Kidney (tissue), 14 donors: ENCODE data around the gene DHCR24. TPM values are rescaled to one million over a fixed set of nuclear protein-coding genes. Genes with fewer than 3 reads are reported as not detected.

Experiments
- DNase-seq, 5 donors: peaks; one replicate each; pipeline ENCODE4 v3.0.0-alpha.2; 2013 to 2020
- FAIRE-seq: peaks from 2 replicates; lab custom pipeline; 2012; peaks lifted over from hg19 to GRCh38; lab: Jason Lieb, UNC
- H3K27ac ChIP-seq, 2 donors: one replicate each; pipeline ENCODE4 v1.7.0; 2013; ENCODE audit warnings: low read depth in 2 of 2, low read length in 2 of 2, inconsistent platforms in 1 of 2
- H3K27me3 ChIP-seq: one replicate; pipeline ENCODE4 v1.7.1; 2013; ENCODE audit warnings: low read length, inconsistent platforms; ENCODE audit not compliant: control insufficient read depth, insufficient read depth
- H3K36me3 ChIP-seq, 3 donors: one replicate each; pipeline versions ENCODE4 v1.7.0 to v1.7.1; 2013; ENCODE audit warnings: low read length in 3 of 3, control low read depth in 1 of 3, inconsistent platforms in 1 of 3; ENCODE audit not compliant: insufficient read depth in 3 of 3, control insufficient read depth in 2 of 3
- H3K4me1 ChIP-seq, 3 donors: one replicate each; pipeline versions ENCODE4 v1.7.0 to v1.7.1; 2013; ENCODE audit warnings: low read length in 3 of 3, inconsistent platforms in 1 of 3, low read depth in 1 of 3; ENCODE audit not compliant: control insufficient read depth in 2 of 3, insufficient read depth in 2 of 3
- H3K4me3 ChIP-seq, 3 donors: one replicate each; pipeline versions ENCODE4 v1.7.0 to v1.8.1; 2013; ENCODE audit warnings: low read length in 3 of 3, control low read depth in 1 of 3, inconsistent platforms in 1 of 3
- H3K9ac ChIP-seq, 3 donors: one replicate each; pipeline versions ENCODE4 v1.7.0 to v1.7.1; 2013; ENCODE audit warnings: low read length in 3 of 3, control low read depth in 1 of 3, inconsistent platforms in 1 of 3
- H3K9me3 ChIP-seq, 3 donors: one replicate each; pipeline versions ENCODE4 v1.7.0 to v1.7.1; 2013; ENCODE audit warnings: low read length in 3 of 3, control low read depth in 1 of 3, inconsistent platforms in 1 of 3; ENCODE audit not compliant: control insufficient read depth in 2 of 3, insufficient read depth in 1 of 3
- CTCF ChIP-seq: IDR thresholded peaks from 3 replicates; pipeline ENCODE4 v1.5.1; 2012; ENCODE audit warnings: mild to moderate bottlenecking, moderate library complexity, borderline replicate concordance; ENCODE audit not compliant: insufficient read depth; ENCODE audit errors: extremely low read depth
- intact Hi-C: fragments of 100-400 bp; cut with DNase I; formaldehyde crosslinking; loops from one replicate; pipeline ENCODE4 v1.11.1; 2022
- polyA plus RNA-seq: library from polyadenylated mRNA; stranded (reverse); fragments of 350-450 nt; fragmentation: Illumina TruSeq; extraction: RNeasy Lipid Tissue Mini Kit (QIAGEN cat#74804); gene quantifications from one replicate; pipeline ENCODE4 v1.2.3, GENCODE V29; 2014; ENCODE audit warnings: low read depth, low replicate concordance; ENCODE audit not compliant: insufficient read depth
- total RNA-seq: library from RNA; stranded (reverse); fragmentation: NEBNext Ultra II Directional; extraction: Animal tissue kit (Norgen Biotek cat#: 25700); gene quantifications from one replicate; pipeline ENCODE4 v1.2.1, GENCODE V29; 2021
- donor health status: control.
- donor health status: control.
- donor health status: control.
- donor health status: control.
- donor health status: control.
- donor health status: DM: yes; HTN: yes; CAD: no.
- donor health status: Normal renal cell carcinoma (clear cell type).

The DHCR24 gene
- total and polyA plus RNA-seq, 2 donors from 2014 or later: 33.7 to 91.7 TPM

DNA sequence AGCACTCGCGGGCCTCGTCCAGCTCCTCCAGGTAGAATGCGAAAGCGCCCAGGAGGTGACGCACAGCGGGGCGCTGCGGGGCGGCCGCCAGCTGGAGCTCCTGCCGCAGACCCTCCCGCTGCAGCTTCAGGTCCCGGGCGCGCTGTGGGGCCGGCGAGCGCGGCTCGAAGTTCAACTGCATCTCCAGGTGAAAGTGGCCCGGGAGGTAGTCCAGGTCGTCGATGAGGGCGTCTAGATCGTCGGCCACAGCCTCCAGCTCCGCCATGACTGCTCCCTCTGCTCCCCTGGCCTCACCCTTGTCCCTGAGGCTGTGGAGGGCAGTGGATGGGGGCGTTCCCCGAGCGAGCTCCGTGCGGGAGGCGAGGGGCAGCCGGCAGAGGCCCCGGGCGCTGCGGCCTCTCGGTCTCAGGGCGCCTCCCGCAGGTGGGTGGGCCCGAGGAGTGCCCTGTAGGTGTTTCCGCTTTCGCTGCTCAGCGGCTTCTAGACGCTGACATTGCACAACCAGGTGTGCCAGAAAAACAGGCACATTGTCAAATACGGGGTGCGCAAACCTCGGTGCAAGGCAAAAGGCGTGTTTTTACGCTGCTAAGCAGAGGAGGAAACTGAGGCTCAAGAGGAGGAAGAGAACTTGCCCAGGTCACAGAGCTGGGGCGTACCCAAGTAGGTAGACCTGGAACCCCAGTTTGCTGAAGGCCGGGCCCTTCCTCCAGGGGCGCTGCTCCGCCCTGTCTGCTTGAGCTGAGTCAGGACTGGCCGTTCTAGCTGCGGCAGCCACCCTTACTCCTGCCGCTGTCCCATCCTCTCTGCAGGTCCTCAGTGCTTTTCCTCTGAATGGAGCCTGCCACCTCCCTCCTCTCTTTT lies 85.9 kb downstream of the DHCR24 start, which contains the start of gene TTC22:
TTC22 (minus strand) TSS at position 425 of the 861 bp plus-strand sequence; CDS start at position 265, 160 bp downstream.
- peak; percentile 44 for TF ChIP-seq CTCF
- H3K9me3 ChIP-seq: no peaks in the 10 kb centered on the region
- peak; percentile 69 to 88 (median 76) for DNase-seq
- H3K36me3 ChIP-seq: no peaks in the 10 kb centered on the region
- intact Hi-C loops: no loop called here
- H3K4me3 ChIP-seq: peak within 1 kb of the TSS; percentile 30 to 69 (median 62)
- H3K4me1 ChIP-seq: peaks cover 0 to 26% (median 23%) of the 10 kb centered on the region in 3 donors
- H3K27ac ChIP-seq: peak within 1 kb of the TSS; percentile 26 to 57
- H3K27me3 ChIP-seq: no peaks in the 10 kb centered on the region
- H3K9ac ChIP-seq: peak within 1 kb of the TSS in 2 of 3 donors; percentile 40 to 57
- FAIRE-seq: no peak

DNA sequence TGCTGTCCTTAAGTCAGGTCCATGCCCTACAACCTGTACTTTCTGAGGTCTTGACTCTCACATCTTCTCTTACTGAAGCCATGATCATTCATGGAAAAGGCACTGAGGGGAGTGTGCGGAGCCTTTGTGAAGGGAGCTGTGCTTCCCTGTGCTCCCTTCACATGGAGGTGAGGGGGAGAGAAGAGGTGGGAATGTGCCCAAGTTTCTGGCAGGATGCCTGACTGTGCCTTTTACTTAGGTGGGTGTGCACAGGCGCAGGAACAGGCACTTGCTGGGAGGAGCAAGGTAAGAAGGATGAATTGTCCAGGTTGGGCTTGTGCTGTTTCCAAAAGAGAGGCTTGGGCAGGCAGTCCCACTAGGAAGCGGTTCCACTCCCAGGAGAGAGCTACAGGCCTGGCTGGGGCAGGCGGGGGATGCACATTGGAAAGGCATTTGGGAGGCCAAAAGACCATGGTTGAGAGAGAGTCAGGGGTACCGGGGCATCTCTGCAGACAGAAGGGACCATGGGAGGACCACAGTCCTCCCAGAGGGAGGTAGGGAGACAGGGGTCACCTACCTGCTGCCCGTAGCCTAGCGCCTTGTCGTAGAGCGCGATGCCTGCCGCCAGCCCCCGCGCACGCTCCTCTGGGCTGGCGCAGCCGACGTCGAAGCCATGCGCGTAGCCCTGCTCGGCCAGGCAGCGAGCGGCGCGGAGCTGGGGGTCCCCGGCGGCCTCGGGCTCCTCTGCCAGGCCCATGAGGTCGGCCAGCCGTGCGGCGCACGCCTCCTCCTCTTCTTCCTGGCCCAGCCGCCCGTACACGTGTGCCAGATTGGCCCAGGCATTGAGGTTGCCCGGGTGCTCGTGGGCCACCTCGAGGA lies 86.7 kb downstream of the DHCR24 start:
- no peaks in the 10 kb centered on the region for H3K27me3 ChIP-seq
- peak overlapping the region in 1 of 3 donors; percentile 40 for H3K9ac ChIP-seq
- H3K4me3 ChIP-seq: peak overlapping the region in 2 of 3 donors; percentile 7 to 69
- intact Hi-C loops: no loop called here
- no peak overlapping the region for H3K27ac ChIP-seq
- no peak for TF ChIP-seq CTCF
- peaks cover 0 to 29% (median 26%) of the 10 kb centered on the region in 3 donors for H3K4me1 ChIP-seq
- no peak for FAIRE-seq
- H3K36me3 ChIP-seq: no peaks in the 10 kb centered on the region
- peak in 1 of 5 donors; percentile 37 for DNase-seq
- no peaks in the 10 kb centered on the region for H3K9me3 ChIP-seq

Other genes with a start within 250 kb of the DHCR24 start
- gene MROH7, start 245.4 kb downstream of the DHCR24 start, total RNA-seq: 5.4 TPM
- gene MROH7, start 245.4 kb downstream of the DHCR24 start, polyA plus RNA-seq: 3.8 TPM
- gene TTC4, start 171.3 kb downstream of the DHCR24 start, total RNA-seq: 18.0 TPM
- gene TTC4, start 171.3 kb downstream of the DHCR24 start, polyA plus RNA-seq: 21.5 TPM
- gene PARS2, start 122.7 kb downstream of the DHCR24 start, total RNA-seq: 7.1 TPM
- 7.2 TPM for gene PARS2, start 122.7 kb downstream of the DHCR24 start, polyA plus RNA-seq
- 16.5 TPM for gene TTC22, start 85.9 kb downstream of the DHCR24 start, total RNA-seq
- gene TTC22, start 85.9 kb downstream of the DHCR24 start, polyA plus RNA-seq: 9.6 TPM
- gene TMEM61, start 93.4 kb upstream of the DHCR24 start, total RNA-seq: 7.0 TPM
- gene TMEM61, start 93.4 kb upstream of the DHCR24 start, polyA plus RNA-seq: 42.7 TPM
- gene BSND, start 111.7 kb upstream of the DHCR24 start, total RNA-seq: 1.4 TPM
- 22.7 TPM for gene BSND, start 111.7 kb upstream of the DHCR24 start, polyA plus RNA-seq
- 0.28 TPM for gene PCSK9, start 152.4 kb upstream of the DHCR24 start, total RNA-seq
- gene PCSK9, start 152.4 kb upstream of the DHCR24 start, polyA plus RNA-seq: 0.13 TPM